ENCODE measurements around the gene LCNL1. TPM values are rescaled to one million over a fixed set of nuclear protein-coding genes. Genes with fewer than 3 reads are reported as not detected.

The LCNL1 gene
- total RNA-seq, 1 donor from 2014 or later: not detected

GRCh38 chr9:136983656-136984314, 992 bp downstream of the LCNL1 start:
- no peak for DNase-seq (ENCODE audit: low spot score)
- peaks cover 14% of the 10 kb centered on the region for H3K27me3 Mint-ChIP-seq (ENCODE audit: unreplicated experiment)
- no peaks in the 10 kb centered on the region for H3K9me3 Mint-ChIP-seq (ENCODE audit: unreplicated experiment)
- H3K4me3 Mint-ChIP-seq (ENCODE audit: unreplicated experiment): peak overlapping the region; percentile 52
- H3K36me3 Mint-ChIP-seq (ENCODE audit: low read depth, unreplicated experiment): peaks cover 9% of the 10 kb centered on the region
- H3K27ac Mint-ChIP-seq (ENCODE audit: unreplicated experiment): no peak overlapping the region
- peaks cover 2% of the 10 kb centered on the region for H3K4me1 Mint-ChIP-seq (ENCODE audit: unreplicated experiment)
- TF ChIP-seq, protein P1, sequence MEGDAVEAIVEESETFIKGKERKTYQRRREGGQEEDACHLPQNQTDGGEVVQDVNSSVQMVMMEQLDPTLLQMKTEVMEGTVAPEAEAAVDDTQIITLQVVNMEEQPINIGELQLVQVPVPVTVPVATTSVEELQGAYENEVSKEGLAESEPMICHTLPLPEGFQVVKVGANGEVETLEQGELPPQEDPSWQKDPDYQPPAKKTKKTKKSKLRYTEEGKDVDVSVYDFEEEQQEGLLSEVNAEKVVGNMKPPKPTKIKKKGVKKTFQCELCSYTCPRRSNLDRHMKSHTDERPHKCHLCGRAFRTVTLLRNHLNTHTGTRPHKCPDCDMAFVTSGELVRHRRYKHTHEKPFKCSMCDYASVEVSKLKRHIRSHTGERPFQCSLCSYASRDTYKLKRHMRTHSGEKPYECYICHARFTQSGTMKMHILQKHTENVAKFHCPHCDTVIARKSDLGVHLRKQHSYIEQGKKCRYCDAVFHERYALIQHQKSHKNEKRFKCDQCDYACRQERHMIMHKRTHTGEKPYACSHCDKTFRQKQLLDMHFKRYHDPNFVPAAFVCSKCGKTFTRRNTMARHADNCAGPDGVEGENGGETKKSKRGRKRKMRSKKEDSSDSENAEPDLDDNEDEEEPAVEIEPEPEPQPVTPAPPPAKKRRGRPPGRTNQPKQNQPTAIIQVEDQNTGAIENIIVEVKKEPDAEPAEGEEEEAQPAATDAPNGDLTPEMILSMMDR (IDR thresholded peaks at IDR 0.05; ENCODE audit: unreplicated experiment): no peak

GRCh38 chr9:136984464-136985026, 1.8 kb downstream of the LCNL1 start:
- DNase-seq (ENCODE audit: low spot score): no peak

GRCh38 chr9:136985027-136985602, 2.3 kb downstream of the LCNL1 start:
- Mint-ChIP-seq H3K4me1 (ENCODE audit: unreplicated experiment) (peaks cover 2% of the 10 kb centered on the region), H3K36me3 (ENCODE audit: low read depth, unreplicated experiment) (peaks cover 9% of the 10 kb centered on the region), H3K4me3 (ENCODE audit: unreplicated experiment) (no peak overlapping the region), H3K27ac (ENCODE audit: unreplicated experiment) (no peak overlapping the region), H3K27me3 (ENCODE audit: unreplicated experiment) (peaks cover 14% of the 10 kb centered on the region), H3K9me3 (ENCODE audit: unreplicated experiment) (no peaks in the 10 kb centered on the region)
- TF ChIP-seq, protein P1 (IDR thresholded peaks at IDR 0.05; ENCODE audit: unreplicated experiment): no peak
- no peak for DNase-seq (ENCODE audit: low spot score)

More at GRCh38 chr9:136984464-136985026, 1.8 kb downstream of the LCNL1 start:
- Mint-ChIP-seq H3K27me3 (ENCODE audit: unreplicated experiment) (peaks cover 12% of the 10 kb centered on the region), H3K4me3 (ENCODE audit: unreplicated experiment) (no peak overlapping the region), H3K27ac (ENCODE audit: unreplicated experiment) (no peak overlapping the region), H3K4me1 (ENCODE audit: unreplicated experiment) (peaks cover 2% of the 10 kb centered on the region), H3K36me3 (ENCODE audit: low read depth, unreplicated experiment) (peaks cover 9% of the 10 kb centered on the region), H3K9me3 (ENCODE audit: unreplicated experiment) (no peaks in the 10 kb centered on the region)
- TF ChIP-seq, protein P1 (IDR thresholded peaks at IDR 0.05; ENCODE audit: unreplicated experiment): no peak

GRCh38 chr9:136985853-136986252, 3.1 kb downstream of the LCNL1 start:
- TF ChIP-seq, protein P1 (IDR thresholded peaks at IDR 0.05; ENCODE audit: unreplicated experiment): no peak
- H3K9me3 Mint-ChIP-seq (ENCODE audit: unreplicated experiment): no peaks in the 10 kb centered on the region
- no peak overlapping the region for H3K27ac Mint-ChIP-seq (ENCODE audit: unreplicated experiment)
- H3K4me1 Mint-ChIP-seq (ENCODE audit: unreplicated experiment): peaks cover 2% of the 10 kb centered on the region
- peaks cover 13% of the 10 kb centered on the region for H3K27me3 Mint-ChIP-seq (ENCODE audit: unreplicated experiment)
- DNase-seq (ENCODE audit: low spot score): no peak
- H3K4me3 Mint-ChIP-seq (ENCODE audit: unreplicated experiment): no peak overlapping the region
- peaks cover 13% of the 10 kb centered on the region for H3K36me3 Mint-ChIP-seq (ENCODE audit: low read depth, unreplicated experiment)

DNA sequence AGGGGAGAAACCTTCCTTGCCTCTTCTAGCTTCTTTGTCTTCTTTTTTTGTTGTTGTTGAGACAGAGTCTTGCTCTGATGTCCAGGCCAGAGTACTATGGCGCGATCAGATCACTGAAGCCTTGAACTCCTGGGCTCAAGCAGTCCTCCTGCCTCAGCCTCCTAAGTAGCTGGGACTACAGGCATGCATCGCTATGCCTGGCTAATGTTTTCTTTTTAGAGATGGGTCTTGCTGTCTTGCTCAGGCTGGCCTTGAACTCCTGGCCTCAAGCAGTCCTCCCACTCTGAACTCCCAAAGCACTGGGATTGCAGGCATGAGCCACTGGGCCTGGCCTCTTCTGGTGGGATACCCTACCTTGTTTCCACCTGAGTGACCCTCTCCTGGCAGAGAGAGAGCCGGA, 6.1 kb downstream of the LCNL1 start:
- H3K27me3 Mint-ChIP-seq (ENCODE audit: unreplicated experiment): peaks cover 15% of the 10 kb centered on the region
- peaks cover 11% of the 10 kb centered on the region for H3K36me3 Mint-ChIP-seq (ENCODE audit: low read depth, unreplicated experiment)
- no peak overlapping the region for H3K4me3 Mint-ChIP-seq (ENCODE audit: unreplicated experiment)
- no peaks in the 10 kb centered on the region for H3K9me3 Mint-ChIP-seq (ENCODE audit: unreplicated experiment)
- TF ChIP-seq, protein P1 (IDR thresholded peaks at IDR 0.05; ENCODE audit: unreplicated experiment): no peak
- no peak for DNase-seq (ENCODE audit: low spot score)
- peaks cover 1% of the 10 kb centered on the region for H3K4me1 Mint-ChIP-seq (ENCODE audit: unreplicated experiment)
- H3K27ac Mint-ChIP-seq (ENCODE audit: unreplicated experiment): no peak overlapping the region
